ENCODE results near the gene TMEM45B.
"Not testable (repeated sequence)": the region's sequence is repeated elsewhere in the genome, so short reads cannot be mapped to it uniquely, and the experiment has no call there.

The TMEM45B gene

GRCh38 chr11:129852125-129852740 is 36.6 kb downstream of the TMEM45B start:
- Histone ChIP-seq H3K36me3 (ENCODE audit: insufficient read depth, low read length) (no peaks in the 10 kb centered on the region), H3K27ac (ENCODE audit: low read depth, low read length) (no peak overlapping the region), H3K4me1 (ENCODE audit: control insufficient read depth, insufficient read depth, low read length, unreplicated experiment) (peaks cover 6% of the 10 kb centered on the region), H3K79me2 (ENCODE audit: control insufficient read depth, insufficient read depth, low read length, unreplicated experiment) (no peaks in the 10 kb centered on the region), H2AFZ (ENCODE audit: low read length, unreplicated experiment) (no peak overlapping the region), H3K4me3 (ENCODE audit: low read depth, low read length) (no peak overlapping the region), H3K27me3 (ENCODE audit: insufficient read depth, low read length) (no peaks in the 10 kb centered on the region)

DNA sequence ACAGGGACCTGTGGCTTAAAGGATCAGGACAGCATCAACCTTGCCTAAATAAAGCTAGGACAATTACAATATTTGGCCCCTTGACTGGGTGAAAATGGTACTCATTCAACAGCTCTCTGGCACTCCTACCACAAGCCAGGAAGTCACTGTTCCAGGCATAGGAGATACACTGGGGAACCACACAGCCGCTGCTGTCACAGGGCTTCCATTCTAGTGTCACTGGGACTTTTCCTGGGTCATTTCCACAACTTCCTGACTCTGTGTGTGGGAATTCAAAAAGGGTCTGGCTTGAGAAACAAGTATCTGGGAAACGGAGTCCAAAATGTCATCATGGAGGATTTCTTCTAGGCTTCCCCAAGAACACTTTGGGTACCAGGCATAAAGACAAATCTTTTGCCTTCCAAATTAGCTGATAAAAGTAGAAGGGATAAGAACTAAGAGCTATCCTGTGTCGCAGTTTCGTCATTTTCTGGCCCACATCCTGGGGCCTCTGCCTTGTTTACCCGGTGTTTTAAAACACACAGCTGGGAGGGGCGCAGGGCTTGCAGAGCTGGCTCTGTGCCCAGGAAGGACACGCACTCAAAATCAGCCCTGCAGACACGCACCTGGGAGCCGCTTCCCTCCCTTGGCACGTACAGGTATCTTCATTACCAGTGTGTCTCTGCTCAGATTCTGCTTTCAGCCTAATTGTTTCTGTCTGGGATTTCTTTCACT is 38.0 kb downstream of the TMEM45B start:
- Histone ChIP-seq H3K4me3 (ENCODE audit: low read depth, low read length) (no peak overlapping the region), H2AFZ (ENCODE audit: low read length, unreplicated experiment) (no peak overlapping the region), H3K27me3 (ENCODE audit: insufficient read depth, low read length) (no peaks in the 10 kb centered on the region), H3K4me1 (ENCODE audit: control insufficient read depth, insufficient read depth, low read length, unreplicated experiment) (peaks cover 6% of the 10 kb centered on the region), H3K36me3 (ENCODE audit: insufficient read depth, low read length) (peaks cover 4% of the 10 kb centered on the region; the same call in 1 of the 2 replicates), H3K79me2 (ENCODE audit: control insufficient read depth, insufficient read depth, low read length, unreplicated experiment) (no peaks in the 10 kb centered on the region), H3K27ac (ENCODE audit: low read depth, low read length) (no peak overlapping the region)

DNA sequence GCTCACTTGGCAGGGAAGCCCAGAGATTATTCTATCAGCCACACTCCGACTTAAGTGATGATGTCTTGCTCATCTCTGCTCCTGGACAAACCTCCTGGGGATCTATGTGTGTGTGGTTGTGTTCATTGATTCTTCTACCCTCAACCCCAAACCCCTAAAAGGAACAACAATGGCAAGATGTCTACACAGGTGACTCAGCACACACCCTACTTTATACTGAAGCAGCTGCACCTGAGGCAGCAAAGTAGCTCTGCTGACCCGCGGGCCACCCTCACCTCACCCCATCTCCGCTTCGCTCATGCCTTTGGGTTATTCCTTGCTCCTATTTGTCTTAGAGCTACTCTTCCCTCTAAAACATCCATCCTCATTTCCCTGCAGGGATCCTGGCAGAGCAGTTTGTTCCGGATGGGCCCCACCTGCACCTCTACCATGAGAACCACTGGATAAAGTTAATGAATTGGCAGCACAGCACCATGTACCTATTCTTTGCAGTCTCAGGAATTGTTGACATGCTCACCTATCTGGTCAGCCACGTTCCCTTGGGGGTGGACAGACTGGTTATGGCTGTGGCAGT is 38.7 kb downstream of the TMEM45B start:
- no peak overlapping the region for H3K27ac ChIP-seq (ENCODE audit: low read depth, low read length)
- H3K27me3 ChIP-seq (ENCODE audit: insufficient read depth, low read length): no peaks in the 10 kb centered on the region
- peaks cover 6% of the 10 kb centered on the region for H3K4me1 ChIP-seq (ENCODE audit: control insufficient read depth, insufficient read depth, low read length, unreplicated experiment)
- peaks cover 6% of the 10 kb centered on the region; the same call in 1 of the 2 replicates for H3K36me3 ChIP-seq (ENCODE audit: insufficient read depth, low read length)
- no peaks in the 10 kb centered on the region for H3K79me2 ChIP-seq (ENCODE audit: control insufficient read depth, insufficient read depth, low read length, unreplicated experiment)
- no peak overlapping the region for H3K4me3 ChIP-seq (ENCODE audit: low read depth, low read length)
- no peak overlapping the region for H2AFZ ChIP-seq (ENCODE audit: low read length, unreplicated experiment)

DNA sequence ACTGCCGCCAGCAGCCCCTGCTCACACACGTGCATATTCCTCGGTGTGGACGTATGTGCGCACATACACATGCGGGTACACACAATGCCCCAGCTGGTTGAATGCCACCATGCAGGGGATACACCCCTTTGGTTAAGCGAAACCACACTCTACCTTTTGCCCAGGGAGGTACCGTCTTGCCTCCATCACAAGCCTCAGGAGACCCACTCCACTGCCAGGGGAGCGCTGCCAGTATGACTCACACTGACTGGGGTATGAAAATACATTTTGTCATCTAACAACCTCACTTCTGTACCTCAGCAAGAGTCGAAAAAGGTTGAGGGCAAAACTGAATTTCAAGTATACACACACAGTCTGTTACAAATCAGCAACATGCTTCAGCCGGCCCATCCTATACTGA is 39.4 kb downstream of the TMEM45B start:
- Histone ChIP-seq H3K36me3 (ENCODE audit: insufficient read depth, low read length) (peaks cover 6% of the 10 kb centered on the region; the same call in 1 of the 2 replicates), H2AFZ (ENCODE audit: low read length, unreplicated experiment) (no peak overlapping the region), H3K4me3 (ENCODE audit: low read depth, low read length) (no peak overlapping the region), H3K27ac (ENCODE audit: low read depth, low read length) (no peak overlapping the region), H3K27me3 (ENCODE audit: insufficient read depth, low read length) (no peaks in the 10 kb centered on the region), H3K4me1 (ENCODE audit: control insufficient read depth, insufficient read depth, low read length, unreplicated experiment) (peaks cover 6% of the 10 kb centered on the region), H3K79me2 (ENCODE audit: control insufficient read depth, insufficient read depth, low read length, unreplicated experiment) (no peaks in the 10 kb centered on the region)

DNA sequence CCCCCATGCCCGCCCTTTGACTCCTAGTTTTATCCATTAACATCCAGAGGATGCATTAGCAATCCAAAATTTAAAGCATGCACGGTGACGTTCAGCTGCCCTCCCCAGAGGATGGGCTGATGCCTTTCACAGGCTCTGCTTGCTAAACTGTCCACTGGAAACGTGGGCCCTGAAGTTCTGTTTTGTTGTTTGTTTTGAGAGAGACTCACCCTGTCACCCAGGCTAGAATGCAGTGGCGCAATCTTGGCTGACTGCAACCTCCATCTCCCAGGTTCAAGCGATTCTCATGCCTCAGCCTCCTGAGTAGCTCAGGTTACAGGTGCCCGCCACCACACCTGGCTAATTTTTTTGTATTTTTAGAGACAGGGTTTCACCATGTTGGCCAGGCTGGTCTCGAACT is 40.4 kb downstream of the TMEM45B start:
- no peak overlapping the region for H3K27ac ChIP-seq (ENCODE audit: low read depth, low read length)
- peaks cover 2% of the 10 kb centered on the region for H3K79me2 ChIP-seq (ENCODE audit: control insufficient read depth, insufficient read depth, low read length, unreplicated experiment)
- H3K27me3 ChIP-seq (ENCODE audit: insufficient read depth, low read length): no peaks in the 10 kb centered on the region
- peaks cover 10% of the 10 kb centered on the region; the same call in 1 of the 2 replicates for H3K36me3 ChIP-seq (ENCODE audit: insufficient read depth, low read length)
- H2AFZ ChIP-seq (ENCODE audit: low read length, unreplicated experiment): no peak overlapping the region
- H3K4me3 ChIP-seq (ENCODE audit: low read depth, low read length): no peak overlapping the region
- peaks cover 8% of the 10 kb centered on the region for H3K4me1 ChIP-seq (ENCODE audit: control insufficient read depth, insufficient read depth, low read length, unreplicated experiment)

DNA sequence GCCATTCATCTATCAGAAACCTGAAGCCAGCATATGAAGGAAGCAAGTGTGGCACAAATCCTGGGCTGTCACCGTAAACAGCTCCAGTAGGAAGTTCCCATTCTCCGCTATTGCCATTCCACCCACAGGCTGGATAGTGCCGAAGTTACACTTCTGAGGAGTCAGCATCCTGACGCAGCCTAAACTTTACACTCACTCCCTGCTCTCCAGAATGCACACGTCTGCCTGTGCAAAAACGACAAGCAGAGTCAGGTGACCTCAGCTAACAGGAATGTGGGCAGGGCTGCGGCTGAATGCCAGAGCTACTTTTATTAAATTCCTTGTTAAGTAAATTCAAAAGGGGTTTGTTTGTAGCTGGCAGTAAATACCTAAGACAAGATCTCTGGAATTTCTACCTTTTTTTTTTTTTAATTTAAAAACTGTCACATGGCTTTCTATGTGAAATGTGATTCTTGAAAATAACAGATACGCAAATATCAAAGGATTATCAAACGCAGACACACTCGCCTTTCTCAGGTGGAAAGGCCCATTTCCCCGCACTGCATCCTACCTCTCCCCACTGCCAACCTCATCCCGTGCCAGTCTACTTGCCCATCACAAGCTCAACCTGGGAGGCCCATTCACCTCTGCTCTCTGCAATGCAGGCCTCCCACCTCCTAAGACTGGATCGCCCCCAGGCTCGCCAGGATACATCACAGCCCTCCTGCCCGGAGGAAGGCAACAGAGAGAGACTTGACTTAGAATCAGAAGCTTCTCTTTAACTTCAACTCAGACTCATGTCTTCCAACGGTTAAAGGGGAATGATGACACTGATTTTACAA is 46.3 kb downstream of the TMEM45B start:
- Histone ChIP-seq H3K4me1 (ENCODE audit: control insufficient read depth, insufficient read depth, low read length, unreplicated experiment) (peaks cover 16% of the 10 kb centered on the region), H3K27me3 (ENCODE audit: insufficient read depth, low read length) (no peaks in the 10 kb centered on the region), H3K27ac (ENCODE audit: low read depth, low read length) (peak overlapping the region; percentile 49), H3K4me3 (ENCODE audit: low read depth, low read length) (no peak overlapping the region), H3K79me2 (ENCODE audit: control insufficient read depth, insufficient read depth, low read length, unreplicated experiment) (peaks cover 2% of the 10 kb centered on the region), H3K36me3 (ENCODE audit: insufficient read depth, low read length) (peaks cover 37% of the 10 kb centered on the region; the same call in 1 of the 2 replicates), H2AFZ (ENCODE audit: low read length, unreplicated experiment) (no peak overlapping the region)

GRCh38 chr11:129864811-129865210 is 49.2 kb downstream of the TMEM45B start:
- H3K27ac ChIP-seq (ENCODE audit: low read depth, low read length): no peak overlapping the region
- H3K36me3 ChIP-seq (ENCODE audit: insufficient read depth, low read length): peaks cover 41% of the 10 kb centered on the region; the same call in 1 of the 2 replicates
- no peaks in the 10 kb centered on the region for H3K27me3 ChIP-seq (ENCODE audit: insufficient read depth, low read length)

DNA sequence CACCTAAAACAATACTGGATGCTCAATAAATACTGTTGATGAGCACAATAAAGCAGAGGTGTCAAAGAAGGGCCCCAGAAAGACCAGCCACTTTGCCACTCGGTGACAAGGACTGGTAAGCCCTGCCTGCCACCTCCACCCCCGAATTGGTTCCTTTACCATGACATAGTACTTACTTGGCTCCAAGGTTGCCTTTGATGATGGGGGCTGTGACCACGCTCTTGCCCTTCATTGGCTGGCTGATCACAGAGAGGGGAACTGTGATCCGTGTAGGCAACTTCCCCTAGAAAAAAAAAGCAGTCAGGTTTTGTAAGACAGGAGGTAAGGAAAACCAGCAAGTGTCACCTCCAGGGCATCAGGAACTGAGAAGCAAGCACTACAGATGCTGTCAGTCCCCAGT is 50.1 kb downstream of the TMEM45B start:
- H3K36me3 ChIP-seq (ENCODE audit: insufficient read depth, low read length): peaks cover 38% of the 10 kb centered on the region; the same call in 1 of the 2 replicates
- no peak overlapping the region for H2AFZ ChIP-seq (ENCODE audit: low read length, unreplicated experiment)
- H3K27me3 ChIP-seq (ENCODE audit: insufficient read depth, low read length): no peaks in the 10 kb centered on the region
- H3K79me2 ChIP-seq (ENCODE audit: control insufficient read depth, insufficient read depth, low read length, unreplicated experiment): peaks cover 1% of the 10 kb centered on the region
- H3K27ac ChIP-seq (ENCODE audit: low read depth, low read length): no peak overlapping the region
- no peak overlapping the region for H3K4me3 ChIP-seq (ENCODE audit: low read depth, low read length)
- H3K4me1 ChIP-seq (ENCODE audit: control insufficient read depth, insufficient read depth, low read length, unreplicated experiment): peaks cover 16% of the 10 kb centered on the region

More at GRCh38 chr11:129864811-129865210, 49.2 kb downstream of the TMEM45B start:
- peaks cover 16% of the 10 kb centered on the region for H3K4me1 ChIP-seq (ENCODE audit: control insufficient read depth, insufficient read depth, low read length, unreplicated experiment)
- H3K79me2 ChIP-seq (ENCODE audit: control insufficient read depth, insufficient read depth, low read length, unreplicated experiment): peaks cover 2% of the 10 kb centered on the region
- H3K4me3 ChIP-seq (ENCODE audit: low read depth, low read length): no peak overlapping the region
- H2AFZ ChIP-seq (ENCODE audit: low read length, unreplicated experiment): no peak overlapping the region

DNA sequence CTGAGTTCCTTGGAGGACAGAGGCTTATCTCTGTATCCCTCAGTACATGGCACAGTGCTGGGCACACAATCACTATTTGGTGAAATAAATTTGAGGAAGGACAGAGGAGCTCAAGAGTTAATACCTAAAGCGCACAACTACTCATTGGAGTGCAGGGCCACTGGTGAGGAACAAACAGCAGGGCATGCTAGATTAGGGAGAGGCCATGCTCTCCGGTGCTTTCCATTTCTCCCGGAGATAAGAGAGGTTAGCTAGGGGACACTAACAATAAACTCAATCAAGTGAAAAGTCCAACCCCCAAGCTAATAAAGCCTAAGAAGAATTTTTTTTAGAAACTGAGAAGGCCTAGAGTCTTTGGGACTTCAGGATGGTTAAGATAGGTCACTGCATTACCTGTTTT is 50.7 kb downstream of the TMEM45B start:
- Histone ChIP-seq H3K36me3 (ENCODE audit: insufficient read depth, low read length) (peaks cover 40% of the 10 kb centered on the region; the same call in 1 of the 2 replicates), H3K27ac (ENCODE audit: low read depth, low read length) (no peak overlapping the region), H3K27me3 (ENCODE audit: insufficient read depth, low read length) (no peaks in the 10 kb centered on the region), H3K4me3 (ENCODE audit: low read depth, low read length) (no peak overlapping the region), H3K4me1 (ENCODE audit: control insufficient read depth, insufficient read depth, low read length, unreplicated experiment) (peaks cover 11% of the 10 kb centered on the region), H3K79me2 (ENCODE audit: control insufficient read depth, insufficient read depth, low read length, unreplicated experiment) (no peaks in the 10 kb centered on the region), H2AFZ (ENCODE audit: low read length, unreplicated experiment) (no peak overlapping the region)

DNA sequence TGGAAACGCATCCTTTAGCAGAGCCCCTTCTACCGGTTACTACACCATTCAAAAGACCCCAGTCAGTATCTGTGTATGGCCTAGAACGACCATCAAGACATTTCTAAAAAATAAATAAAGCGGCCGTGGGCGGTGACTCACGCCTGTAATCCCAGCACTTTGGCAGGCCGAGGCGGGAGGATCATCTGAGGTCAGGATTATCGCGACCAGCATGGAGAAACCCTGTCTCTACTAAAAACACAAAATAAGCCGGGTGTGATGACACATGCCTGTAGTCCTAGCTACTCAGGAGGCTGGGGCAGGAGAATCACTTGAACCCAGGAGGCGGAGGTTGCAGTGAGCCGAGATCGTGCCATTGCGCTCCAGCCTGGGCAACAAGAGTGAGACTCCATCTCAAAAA is 53.0 kb downstream of the TMEM45B start:
- not testable (repeated sequence) for H3K4me1 ChIP-seq (ENCODE audit: control insufficient read depth, insufficient read depth, low read length, unreplicated experiment); H3K27ac ChIP-seq (ENCODE audit: low read depth, low read length)
- peaks cover 39% of the 10 kb centered on the region; the same call in 1 of the 2 replicates for H3K36me3 ChIP-seq (ENCODE audit: insufficient read depth, low read length)

More for the DNA sequence above, 53.0 kb downstream of the TMEM45B start:
- not testable (repeated sequence) for H3K79me2 ChIP-seq (ENCODE audit: control insufficient read depth, insufficient read depth, low read length, unreplicated experiment); H3K27me3 ChIP-seq (ENCODE audit: insufficient read depth, low read length); H3K4me3 ChIP-seq (ENCODE audit: low read depth, low read length); H2AFZ ChIP-seq (ENCODE audit: low read length, unreplicated experiment)

All from ACC112 (cell line).